GM18909 (cell line): ENCODE results near the gene MTMR11.

ENCODE experiments used
- ATAC-seq: cut with Tn5 transposase; IDR thresholded peaks from one replicate; pipeline ENCODE4 v1.9.1; 2021; ENCODE audit warnings: mild to moderate bottlenecking; ENCODE audit not compliant: unreplicated experiment, poor library complexity

The MTMR11 gene

DNA sequence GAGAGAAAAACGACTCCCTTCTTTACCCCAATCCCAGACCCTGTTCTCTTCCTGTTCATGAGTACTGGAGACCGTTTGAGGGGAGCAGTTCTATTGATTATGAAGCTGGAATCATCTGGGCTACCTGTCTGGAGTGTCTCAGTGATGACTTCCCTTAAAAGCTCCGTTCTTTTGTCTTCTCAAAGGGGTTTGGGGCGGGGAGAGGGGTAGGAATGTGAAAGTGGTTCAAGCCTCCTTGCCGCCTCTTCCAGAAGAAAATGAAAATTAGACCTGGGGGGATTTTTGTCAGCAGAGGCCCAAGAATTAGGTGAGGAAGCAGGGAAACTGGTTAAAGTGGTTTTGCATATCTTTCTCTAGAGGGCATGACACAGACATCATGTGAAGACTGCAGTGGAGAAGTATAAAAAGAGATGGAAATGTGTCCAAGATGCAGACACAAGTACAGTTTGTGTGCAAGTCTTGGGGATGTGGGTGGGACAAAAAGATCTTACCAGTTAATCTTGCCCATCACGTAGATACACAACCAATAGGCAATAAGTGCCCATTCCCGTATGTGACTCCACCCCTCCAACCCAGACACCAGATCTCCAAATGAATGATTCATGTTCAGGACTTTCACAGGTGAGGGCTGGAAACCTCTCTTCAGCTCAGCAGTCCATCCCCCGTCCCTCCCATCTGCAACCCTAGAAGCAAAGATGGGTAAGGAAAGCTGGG is 470 bp upstream of the MTMR11 start:
- ATAC-seq: no peak

DNA sequence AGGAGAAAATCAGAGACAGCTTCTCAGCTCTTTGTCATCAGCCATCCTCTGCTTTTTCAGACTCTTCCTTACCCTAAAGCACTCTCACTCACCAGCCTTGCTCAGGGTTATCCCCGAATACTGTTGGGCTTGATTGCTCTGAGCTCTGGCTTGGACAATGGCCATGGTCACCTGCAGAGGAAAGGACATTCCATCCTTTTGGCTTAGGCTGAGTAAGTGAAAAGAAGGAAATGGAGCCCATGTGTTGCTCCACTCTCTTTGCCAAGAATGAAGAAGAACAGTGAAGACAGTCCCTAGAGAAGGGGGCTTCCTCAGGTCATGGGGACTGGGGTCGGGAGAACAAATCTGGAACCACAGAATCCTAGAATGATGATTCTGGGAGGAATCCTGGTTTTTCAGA is 2.3 kb downstream of the MTMR11 start:
- no peak for ATAC-seq

DNA sequence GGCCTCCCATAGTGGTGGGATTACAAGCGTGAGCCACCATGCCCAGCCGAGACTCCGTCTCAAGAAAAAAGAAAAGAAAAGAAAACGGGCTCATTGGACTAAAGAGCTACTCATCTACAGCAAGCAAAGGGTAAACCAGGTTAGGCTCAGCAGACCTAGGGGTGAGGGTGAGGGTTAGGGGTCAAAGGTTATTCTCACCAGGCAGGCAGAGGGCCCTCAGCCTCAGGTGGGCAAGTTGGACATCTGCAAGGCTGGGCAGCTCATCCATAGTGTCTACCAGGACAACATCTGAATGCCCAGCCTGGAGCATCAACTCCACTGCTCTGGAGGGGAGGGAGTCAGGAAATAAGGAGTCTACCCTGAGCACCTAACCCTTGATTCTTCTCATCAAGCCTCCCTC is 3.5 kb downstream of the MTMR11 start:
- no peak for ATAC-seq

DNA sequence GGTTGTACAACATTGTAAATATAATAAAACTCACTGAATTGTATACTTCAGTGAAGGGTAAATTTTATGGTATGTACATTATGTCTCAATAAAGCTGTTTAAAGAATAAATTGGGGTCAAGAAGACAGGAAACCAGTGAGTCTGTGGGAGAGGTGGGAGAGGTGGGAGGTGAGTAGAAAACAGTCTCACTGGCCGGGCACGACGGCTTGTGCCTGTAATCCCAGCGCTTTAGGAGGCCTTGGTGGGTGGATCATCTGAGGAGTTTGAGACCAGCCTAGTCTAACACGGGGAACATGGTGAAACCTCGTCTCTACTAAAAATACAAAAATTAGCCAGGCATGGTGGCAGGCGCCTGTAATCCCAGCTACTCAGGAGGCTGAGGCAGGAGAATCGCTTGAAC is 4.2 kb downstream of the MTMR11 start:
- ATAC-seq: no peak

DNA sequence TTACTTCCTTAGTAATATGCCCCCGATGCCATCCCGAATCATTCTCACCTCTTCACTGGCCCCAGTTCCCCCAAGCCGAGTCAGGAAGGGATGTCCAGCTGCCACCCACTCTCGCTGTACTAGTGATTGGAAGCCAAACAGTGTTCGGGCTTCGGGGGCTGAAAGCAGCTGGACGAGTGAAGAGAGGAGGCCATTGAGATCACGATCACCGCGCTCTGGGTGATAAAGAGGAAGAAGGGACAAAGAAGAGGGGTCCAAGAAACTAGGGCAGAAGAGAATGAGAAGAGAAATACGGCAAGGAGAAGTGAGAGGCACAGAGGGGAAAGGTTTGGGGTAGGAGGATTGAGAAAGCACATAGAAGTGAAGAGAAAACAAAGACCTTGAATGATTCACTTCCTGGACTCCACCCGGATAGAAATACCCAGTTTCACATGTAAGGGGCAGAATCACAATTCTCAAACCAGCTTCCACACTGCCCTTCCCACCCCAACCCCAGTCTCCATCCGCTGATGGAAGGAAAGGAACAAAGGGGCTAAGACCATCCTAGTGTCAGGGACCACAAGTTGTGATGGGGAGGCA is 5.4 kb downstream of the MTMR11 start:
- ATAC-seq: no peak

DNA sequence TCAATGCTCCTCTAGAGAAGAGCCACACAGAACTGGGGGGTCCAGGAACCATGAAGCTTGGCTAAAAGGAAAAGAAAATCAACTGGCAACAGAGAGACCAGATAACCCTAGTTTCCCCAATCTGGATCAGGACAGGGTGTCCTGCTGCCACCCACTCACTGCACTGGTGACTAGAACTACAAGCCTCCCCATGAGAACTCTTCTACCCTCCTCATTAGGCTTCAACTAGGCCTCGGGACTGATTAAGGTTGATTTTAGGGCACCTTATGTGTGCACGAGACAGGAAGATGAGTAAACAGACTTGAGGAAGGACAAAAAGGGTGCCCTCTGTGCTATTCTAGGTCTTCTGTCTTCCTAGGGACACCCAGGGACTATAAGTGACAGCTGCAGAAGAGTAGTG is 6.8 kb downstream of the MTMR11 start:
- ATAC-seq: no peak

DNA sequence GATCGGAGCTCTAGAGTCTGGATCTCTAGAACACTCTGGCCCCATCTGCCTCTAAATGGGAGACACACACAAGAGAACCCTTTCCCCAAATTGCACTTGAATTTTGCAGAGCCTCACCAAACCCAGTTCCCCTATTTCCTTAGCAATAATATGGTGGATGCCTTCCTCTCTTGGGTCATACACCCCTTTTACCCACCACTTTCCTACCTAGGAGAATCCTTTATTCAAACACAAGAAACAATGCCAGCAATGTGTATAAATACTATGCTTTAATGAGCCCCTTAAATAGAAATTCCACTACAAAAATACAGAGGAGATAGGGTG is 8.3 kb downstream of the MTMR11 start:
- no peak for ATAC-seq

DNA sequence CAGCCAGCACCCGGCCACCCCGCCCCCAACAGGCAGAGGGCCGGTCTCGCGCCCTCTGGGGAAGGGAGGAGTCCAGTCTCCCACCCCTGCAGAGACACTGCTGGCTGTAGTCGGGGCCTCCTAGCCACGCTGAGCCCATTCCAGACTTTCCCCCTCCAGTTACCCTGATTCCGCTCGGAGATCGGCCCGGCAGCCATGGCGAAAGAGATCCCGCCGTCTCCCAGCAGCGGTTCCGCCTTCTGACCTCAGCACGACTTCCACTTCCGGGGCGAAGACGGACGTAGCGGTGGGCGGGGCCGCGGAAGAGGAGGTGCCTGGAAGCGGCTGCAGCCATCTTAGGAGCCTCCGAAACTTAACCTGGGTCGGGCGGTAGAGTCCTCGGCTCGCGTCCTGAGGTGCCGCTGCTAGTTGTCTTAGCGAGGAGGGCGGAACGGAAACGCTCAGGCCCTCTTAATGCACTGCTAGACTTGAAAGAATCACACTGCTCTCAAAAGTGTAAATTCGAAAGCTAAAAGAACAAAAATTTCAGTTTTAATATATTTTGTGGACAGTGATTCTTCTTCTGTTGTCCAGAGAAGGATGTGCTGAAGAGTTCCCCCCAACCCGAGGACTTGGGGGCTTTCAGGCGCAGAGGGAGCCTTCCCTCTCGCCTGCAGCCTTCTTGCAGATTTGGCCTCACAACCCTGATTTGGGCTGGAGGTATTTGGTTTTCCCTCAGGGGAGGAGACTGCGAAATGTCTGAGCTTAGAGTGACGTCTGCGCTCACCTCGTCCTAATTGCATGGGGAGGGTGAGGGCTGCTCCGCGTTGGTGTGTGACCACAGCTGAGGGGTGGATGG is 8.9 kb downstream of the MTMR11 start, which contains the start of gene SF3B4:
TSS of gene SF3B4 (minus strand) at position 241 of the 838 bp plus-strand sequence. CDS start at position 197, 44 bp downstream.
- ATAC-seq: peak; percentile 92

DNA sequence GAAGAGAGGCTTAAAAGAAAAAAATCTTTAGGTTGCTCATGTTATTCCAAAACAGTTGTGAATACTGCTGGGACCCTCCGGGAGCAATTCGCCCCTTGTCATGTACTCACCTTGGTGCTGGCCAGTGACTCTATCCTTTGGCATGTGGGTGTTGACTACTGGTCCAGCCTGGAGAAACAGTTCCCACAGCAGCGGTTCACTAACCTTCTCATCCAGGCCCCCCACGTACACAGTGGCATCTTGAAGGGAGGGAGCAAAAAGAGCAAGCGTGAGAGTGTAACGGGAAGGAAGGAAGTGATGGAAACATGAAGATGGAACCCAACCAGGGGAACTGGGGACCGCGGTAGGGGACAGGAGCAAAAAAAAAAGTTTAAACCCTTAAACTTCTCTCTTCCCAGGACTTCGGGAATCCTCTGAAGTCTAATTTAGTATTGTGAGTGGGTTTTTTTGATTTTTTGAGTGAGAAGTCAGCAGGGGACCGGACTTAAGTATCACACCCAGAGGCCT is 9.6 kb downstream of the MTMR11 start:
- ATAC-seq: no peak

DNA sequence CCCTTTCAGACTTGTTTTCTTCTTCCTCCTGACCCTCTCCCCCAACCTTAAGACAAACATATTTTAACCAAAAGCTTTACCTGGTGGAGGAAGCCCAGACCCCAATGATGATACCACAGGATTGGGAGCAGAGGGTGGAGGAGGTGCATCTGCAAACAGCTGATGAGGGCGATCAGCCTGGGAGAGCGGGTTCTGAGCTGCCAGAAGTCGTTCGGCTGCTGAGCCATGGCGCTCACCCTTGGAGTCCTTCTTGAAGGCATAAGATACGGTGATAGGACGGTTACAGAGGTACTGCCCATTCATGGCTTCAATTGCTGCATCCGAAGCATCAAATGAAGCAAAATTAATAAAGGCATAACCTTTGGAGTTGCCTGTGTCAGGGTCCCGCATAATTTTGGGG is 10.4 kb downstream of the MTMR11 start:
- ATAC-seq: no peak

DNA sequence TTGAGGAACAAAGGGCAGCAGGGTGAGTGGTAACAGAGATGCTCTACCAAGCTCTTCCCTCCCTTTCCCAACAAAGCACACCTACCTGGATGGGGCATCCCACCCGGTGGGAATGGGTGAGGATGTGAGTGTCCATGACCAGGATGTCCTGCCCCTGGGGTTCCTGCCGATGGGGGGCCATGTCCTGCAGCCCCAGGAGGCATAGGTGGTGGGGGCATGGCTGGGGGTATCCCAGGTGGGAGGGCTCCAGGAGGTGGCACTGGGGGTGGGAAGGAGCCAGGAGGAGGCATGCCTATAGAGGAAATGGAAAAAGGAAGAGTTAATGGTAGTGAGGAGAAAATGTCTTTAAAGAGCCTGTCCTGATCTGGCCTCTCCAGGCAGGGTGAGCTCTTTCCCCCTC is 10.9 kb downstream of the MTMR11 start:
- no peak for ATAC-seq

DNA sequence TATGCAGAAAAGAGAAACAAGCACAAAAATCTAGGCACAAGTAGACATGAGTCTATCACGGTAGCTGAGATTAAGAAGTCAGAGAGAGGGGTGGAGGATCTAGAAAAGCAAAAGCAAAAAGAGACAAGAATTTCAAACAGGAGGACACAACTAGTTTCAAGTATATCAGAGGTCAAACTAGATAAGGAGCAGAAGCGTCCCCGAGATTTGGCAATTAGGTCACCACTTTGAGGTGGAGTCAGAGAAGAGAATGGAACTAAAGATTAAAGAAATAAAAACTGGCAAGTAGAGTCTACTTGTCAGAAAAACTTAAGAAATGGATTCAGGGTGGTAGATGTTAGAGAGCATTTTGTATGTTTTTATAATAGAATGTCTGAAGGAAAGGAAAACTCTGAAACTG is 11.3 kb downstream of the MTMR11 start:
- ATAC-seq: no peak

DNA sequence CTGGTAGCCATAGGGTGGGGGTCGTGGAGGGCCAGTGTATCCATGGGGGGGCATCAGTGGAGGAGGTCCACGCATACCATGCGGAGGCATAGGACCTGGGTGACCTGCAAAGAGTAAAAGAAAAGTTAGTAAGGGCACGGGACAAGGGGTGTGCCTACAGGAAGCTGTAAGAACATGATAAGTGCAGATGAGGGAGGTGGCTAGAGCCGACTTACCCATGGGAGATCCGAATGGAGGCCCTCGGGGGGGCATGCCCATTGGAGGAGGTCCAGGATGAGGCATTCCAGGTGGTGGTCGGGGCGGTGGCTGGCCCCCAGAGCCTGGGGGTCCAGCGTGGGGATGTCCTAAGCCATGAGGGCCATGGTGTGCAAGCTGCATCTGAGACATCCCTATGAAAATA is 13.1 kb downstream of the MTMR11 start:
- ATAC-seq: no peak

DNA sequence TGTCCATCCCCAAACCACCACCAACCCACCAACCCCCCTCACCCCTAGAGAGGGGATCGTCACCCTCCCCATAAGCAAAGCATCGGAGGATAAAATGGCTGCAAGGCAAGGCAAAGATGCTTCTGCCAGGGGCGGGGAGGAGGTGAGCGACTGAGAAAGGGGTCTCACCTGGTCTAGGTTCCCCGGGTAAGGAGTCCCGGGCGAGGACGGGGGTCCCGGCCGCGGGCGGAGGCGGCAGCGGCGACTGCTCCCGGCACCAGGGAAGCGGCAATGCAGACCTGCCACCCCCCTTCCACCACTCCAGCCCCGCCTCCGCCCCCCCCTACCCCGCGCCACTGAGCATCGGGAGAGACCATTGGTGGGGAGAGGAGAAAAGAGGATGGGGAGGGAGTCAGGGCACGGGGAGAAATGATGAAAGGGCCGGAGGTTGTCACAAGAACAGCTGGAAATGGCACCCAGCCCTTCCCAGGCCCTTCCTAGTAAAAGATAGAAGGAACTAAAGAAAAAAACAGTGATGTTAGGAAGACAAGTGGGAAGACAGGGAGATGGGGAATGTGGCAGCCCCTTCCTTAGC is 19.0 kb downstream of the MTMR11 start, which contains the start of gene SV2A:
TSS of gene SV2A (minus strand) at position 274 of the 574 bp plus-strand sequence. CDS start 4,004 bp downstream, outside the sequence.
- no peak for ATAC-seq

DNA sequence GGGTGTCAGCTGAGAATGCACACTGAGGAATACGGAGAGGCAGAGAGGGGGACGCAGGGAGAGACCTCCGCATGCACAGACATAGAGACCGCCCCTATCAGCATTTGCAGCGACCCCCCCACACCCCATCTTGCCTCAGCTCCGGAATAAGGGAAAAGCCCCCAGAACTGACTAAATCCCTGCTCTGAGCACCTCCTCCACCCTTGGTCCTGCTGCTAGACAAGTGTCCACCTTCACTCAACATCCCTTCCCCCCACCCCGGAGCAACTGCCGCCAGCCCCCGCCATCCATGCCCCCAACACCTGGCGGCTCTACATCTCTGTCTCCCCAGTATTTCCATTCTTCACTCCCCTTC is 19.8 kb downstream of the MTMR11 start:
- ATAC-seq: no peak

DNA sequence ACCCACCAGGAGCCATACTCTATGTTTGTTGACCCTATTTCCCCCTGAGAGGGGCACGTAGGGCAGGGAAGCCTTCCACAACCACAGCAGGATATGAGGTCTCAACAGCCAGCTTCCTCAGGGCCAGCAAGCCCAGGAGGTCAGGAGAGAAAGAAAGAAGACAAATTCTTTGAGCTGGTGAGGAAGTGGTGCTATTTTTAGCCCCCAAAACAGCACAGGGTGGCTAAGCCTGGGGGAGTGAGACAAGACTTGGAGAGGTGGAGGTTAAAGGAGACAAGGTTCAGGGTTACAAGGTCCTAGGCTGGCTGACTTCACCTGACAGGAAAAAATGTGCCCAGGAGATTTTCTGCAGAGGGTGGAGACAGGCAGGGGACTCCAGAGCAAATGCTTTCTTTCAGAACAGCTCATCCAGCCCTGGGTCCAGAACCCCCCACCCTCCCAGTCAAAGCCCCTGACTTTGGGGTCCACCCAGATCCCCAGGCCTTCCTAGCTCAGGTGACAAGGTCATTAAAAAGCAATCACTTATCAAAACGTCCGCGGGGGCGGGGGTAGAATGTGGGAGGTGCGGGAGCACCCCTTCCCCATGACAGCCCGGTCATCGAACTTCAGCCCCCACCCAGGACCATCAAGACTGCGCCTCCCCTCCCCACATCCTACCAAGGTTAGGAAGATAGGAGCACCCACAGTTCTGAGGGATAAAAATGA is 20.3 kb downstream of the MTMR11 start:
- ATAC-seq: no peak

DNA sequence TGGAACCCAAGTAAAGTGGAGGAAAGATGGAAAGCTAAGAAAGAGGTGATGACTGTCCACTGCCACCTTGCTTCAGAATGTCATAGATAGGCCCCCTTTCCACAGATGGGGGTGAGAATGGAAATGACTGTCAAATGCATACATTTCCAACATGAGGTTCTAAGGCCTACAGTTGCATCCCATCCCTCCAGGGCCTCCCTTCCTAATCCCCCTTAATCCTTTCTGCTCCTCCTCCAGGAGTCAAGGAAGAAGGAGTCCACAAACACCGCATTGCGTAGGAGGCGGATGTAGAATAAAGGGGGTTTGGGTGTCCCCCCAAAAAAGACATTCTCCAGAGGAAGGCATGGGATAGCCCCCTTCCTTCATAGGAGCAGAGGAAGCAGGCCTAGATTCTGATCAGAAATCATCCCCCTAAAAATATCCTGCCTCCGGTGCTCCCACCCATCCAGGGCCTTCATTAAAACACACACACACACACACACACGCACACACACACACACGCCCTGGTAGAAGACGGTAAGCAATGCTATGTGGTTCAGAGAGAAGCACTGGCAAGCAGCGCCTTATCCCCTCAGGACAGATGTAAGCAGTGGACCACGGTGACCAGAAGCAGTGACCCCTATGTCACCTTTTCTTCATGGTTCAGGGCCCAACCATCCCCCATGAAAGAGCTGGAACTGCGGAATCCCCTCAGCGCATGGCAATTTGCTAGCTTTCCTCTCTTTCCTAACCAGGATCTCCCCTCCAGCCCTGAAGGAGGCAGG is 21.1 kb downstream of the MTMR11 start:
- ATAC-seq: no peak

DNA sequence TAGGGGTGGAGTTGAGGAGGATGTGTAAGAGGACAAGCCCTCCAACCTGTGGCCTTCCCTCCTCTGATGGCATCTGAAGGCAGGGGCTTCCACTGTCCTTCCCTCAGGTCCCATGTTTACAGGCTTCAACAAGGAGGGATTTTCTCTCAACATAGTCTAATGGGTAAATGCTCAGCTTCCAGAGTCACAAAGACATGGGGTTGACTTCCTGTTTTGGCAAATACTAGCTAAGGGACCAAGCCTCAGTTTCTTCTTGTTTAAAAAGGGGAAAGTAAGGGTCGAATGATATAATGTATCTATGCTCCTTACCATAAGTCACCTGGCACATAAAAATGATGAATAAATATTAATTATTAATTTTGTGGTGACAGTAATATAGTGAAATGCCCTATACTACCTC is 22.1 kb downstream of the MTMR11 start:
- no peak for ATAC-seq

DNA sequence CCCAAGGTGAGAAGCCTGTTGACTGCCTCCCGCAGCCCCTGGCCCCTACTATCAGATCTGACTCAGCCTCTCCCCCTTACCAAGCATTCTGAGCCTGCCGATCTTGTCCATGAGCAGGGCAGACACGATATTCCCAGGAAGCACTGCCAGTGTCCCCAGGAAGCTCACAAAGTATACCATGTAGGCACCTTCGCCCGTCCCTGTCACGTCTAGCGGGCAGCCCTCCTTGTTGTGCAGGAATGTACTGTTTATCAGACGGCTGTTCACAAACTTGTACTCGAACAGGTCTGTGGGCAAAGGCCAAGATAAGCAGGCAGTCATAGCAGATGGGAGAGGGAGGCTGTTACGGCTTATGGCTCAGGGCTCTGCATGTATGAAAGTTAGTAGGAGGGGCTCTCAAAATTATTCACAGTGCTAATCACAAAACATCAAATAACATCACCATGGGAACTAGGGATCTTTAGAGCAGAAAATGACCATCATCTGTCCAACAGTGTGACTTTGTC is 30.1 kb downstream of the MTMR11 start:
- ATAC-seq: no peak
